ENCODE results near the gene ACYP1. TPM values are rescaled to one million over a fixed set of nuclear protein-coding genes. Genes with fewer than 3 reads are reported as not detected.

Gene ACYP1
- total RNA-seq, 1 experiment from 2014 or later: 11.7 TPM

DNA sequence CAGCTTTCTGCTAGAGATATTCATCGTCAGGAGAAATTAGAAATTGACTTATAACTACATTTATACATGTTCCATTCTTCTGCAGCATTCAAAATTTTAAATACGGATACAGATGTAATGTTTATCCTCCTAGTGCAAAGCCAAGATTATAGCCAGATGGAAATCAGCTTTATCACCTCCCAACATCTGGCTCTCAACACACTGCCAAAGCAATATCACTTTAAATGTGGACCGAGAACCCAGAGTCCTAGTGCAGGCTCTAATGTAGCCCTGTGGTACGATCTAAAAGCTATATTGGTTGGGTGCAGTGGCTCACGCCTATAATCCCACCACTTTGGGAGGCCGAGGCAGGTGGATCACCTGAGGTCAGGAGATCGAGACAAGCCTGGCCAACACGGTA is 19.1 kb downstream of the ACYP1 start:
- TF ChIP-seq, protein P1, sequence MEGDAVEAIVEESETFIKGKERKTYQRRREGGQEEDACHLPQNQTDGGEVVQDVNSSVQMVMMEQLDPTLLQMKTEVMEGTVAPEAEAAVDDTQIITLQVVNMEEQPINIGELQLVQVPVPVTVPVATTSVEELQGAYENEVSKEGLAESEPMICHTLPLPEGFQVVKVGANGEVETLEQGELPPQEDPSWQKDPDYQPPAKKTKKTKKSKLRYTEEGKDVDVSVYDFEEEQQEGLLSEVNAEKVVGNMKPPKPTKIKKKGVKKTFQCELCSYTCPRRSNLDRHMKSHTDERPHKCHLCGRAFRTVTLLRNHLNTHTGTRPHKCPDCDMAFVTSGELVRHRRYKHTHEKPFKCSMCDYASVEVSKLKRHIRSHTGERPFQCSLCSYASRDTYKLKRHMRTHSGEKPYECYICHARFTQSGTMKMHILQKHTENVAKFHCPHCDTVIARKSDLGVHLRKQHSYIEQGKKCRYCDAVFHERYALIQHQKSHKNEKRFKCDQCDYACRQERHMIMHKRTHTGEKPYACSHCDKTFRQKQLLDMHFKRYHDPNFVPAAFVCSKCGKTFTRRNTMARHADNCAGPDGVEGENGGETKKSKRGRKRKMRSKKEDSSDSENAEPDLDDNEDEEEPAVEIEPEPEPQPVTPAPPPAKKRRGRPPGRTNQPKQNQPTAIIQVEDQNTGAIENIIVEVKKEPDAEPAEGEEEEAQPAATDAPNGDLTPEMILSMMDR (IDR thresholded peaks at IDR 0.05; ENCODE audit: unreplicated experiment): no peak
- H3K4me3 Mint-ChIP-seq (ENCODE audit: unreplicated experiment): no peak overlapping the region
- intact Hi-C loops (cut with micrococcal nuclease): no loop called here
- no TSS peak for BruUV-seq (replicated peaks)
- H3K36me3 Mint-ChIP-seq (ENCODE audit: insufficient read depth, unreplicated experiment): peaks cover 47% of the 10 kb centered on the region
- no peaks in the 10 kb centered on the region for H3K27me3 Mint-ChIP-seq (ENCODE audit: insufficient read depth, unreplicated experiment)
- H3K9me3 Mint-ChIP-seq (ENCODE audit: unreplicated experiment): no peaks in the 10 kb centered on the region
- no peak for DNase-seq (ENCODE audit: unreplicated experiment)
- CTCF ChIA-PET: interaction anchor here (1.1 to 1.5 kb wide), 3 partner anchors 99 to 184 kb away, joined by 4 to 7 read pairs (median 4); no protein-coding TSS in a partner anchor
- POLR2A ChIA-PET: interaction anchor here (0.8 to 2.0 kb wide), 5 partner anchors 9 to 42 kb away, joined by 3 to 7 read pairs (median 5); partner anchors contain the start of genes ACYP1, EIF2B2 and ZC2HC1C
- peak overlapping the region; percentile 59 for H3K27ac Mint-ChIP-seq (ENCODE audit: low read depth, unreplicated experiment)
- H3K4me1 Mint-ChIP-seq (ENCODE audit: insufficient read depth, unreplicated experiment): peaks cover 22% of the 10 kb centered on the region

DNA sequence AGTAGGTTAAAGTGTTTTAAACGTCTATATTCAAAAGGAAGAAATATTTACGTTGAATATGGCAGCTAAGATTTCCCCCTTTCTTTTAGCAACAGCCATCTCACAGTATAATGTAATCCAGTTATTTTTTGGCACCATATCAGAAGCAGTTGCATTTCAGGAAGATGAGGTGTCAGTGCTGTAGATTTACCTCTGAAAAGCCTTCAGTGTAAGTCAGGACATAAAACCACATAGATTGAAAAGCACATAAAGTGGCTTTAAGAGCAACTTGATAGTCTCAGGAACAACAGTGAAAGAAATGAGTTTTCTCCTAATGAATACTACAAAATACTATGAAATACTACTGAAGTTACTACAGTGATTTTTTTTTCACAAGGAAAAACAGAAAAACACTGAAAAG is 19.5 kb downstream of the ACYP1 start:
- Mint-ChIP-seq H3K4me3 (ENCODE audit: unreplicated experiment) (no peak overlapping the region), H3K27me3 (ENCODE audit: insufficient read depth, unreplicated experiment) (no peaks in the 10 kb centered on the region), H3K27ac (ENCODE audit: low read depth, unreplicated experiment) (peak overlapping the region; percentile 59), H3K9me3 (ENCODE audit: unreplicated experiment) (no peaks in the 10 kb centered on the region), H3K4me1 (ENCODE audit: insufficient read depth, unreplicated experiment) (peaks cover 18% of the 10 kb centered on the region), H3K36me3 (ENCODE audit: insufficient read depth, unreplicated experiment) (peaks cover 44% of the 10 kb centered on the region)
- ChIA-PET POLR2A (interaction anchor here (0.8 to 2.0 kb wide), 4 partner anchors 8 to 41 kb away, joined by 3 to 7 read pairs (median 4); partner anchors contain the start of genes EIF2B2 and ZC2HC1C), CTCF (interaction anchor here (1.1 to 1.5 kb wide), 2 partner anchors 99 to 184 kb away, joined by 4 to 7 read pairs; no protein-coding TSS in a partner anchor)
- intact Hi-C loops (cut with micrococcal nuclease): no loop called here
- peak; percentile 60 for DNase-seq (ENCODE audit: unreplicated experiment)
- no TSS peak for BruUV-seq (replicated peaks)
- TF ChIP-seq, protein P1 (IDR thresholded peaks at IDR 0.05; ENCODE audit: unreplicated experiment): no peak

DNA sequence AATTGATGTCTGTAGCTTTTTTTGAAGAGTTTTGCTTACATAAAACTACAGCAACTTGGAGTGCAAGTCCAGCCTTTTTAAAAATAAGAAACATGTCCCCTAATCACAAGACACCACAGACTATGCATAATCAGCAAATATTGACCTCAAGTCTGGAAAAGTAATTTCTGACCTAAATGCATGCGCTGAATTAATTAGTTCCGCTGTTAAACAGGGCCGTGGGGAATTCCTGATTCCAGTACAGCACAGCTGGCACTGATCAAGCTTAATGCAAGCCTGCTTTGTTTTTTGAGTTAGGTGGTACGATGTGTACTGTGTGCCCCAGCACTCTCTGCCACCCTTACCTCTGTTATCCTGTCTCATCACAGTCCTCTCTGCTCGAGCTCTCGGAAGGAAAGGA is 21.8 kb downstream of the ACYP1 start:
- no peak for DNase-seq (ENCODE audit: unreplicated experiment)
- intact Hi-C loops (cut with micrococcal nuclease): no loop called here
- POLR2A ChIA-PET: no interaction called here

DNA sequence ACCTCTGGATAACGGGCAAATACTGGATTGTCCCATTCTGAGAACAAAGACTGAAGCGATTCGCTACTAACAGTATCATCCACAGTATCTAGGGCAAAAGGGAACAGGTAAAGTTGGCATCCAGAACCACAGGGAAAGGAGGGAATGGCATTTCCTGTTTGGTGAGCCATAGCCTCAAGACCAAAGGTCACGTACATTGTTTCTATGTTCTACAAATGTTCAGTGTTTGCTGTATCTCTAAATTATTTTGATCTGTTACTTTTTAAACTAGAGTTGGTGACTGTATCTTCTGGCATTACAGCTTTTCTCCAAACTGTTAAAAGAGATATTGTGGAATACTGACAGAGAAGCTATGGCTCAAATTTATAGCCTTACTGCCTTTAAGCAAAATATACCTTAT is 22.2 kb downstream of the ACYP1 start:
- intact Hi-C loops (cut with micrococcal nuclease): no loop called here
- no TSS peak for BruUV-seq (replicated peaks)
- TF ChIP-seq, protein P1 (IDR thresholded peaks at IDR 0.05; ENCODE audit: unreplicated experiment): no peak
- CTCF ChIA-PET: no interaction called here
- no peaks in the 10 kb centered on the region for H3K27me3 Mint-ChIP-seq (ENCODE audit: insufficient read depth, unreplicated experiment)
- H3K4me1 Mint-ChIP-seq (ENCODE audit: insufficient read depth, unreplicated experiment): peaks cover 15% of the 10 kb centered on the region
- H3K27ac Mint-ChIP-seq (ENCODE audit: low read depth, unreplicated experiment): no peak overlapping the region
- DNase-seq (ENCODE audit: unreplicated experiment): no peak
- no peaks in the 10 kb centered on the region for H3K9me3 Mint-ChIP-seq (ENCODE audit: unreplicated experiment)
- peaks cover 67% of the 10 kb centered on the region for H3K36me3 Mint-ChIP-seq (ENCODE audit: insufficient read depth, unreplicated experiment)
- POLR2A ChIA-PET: no interaction called here
- no peak overlapping the region for H3K4me3 Mint-ChIP-seq (ENCODE audit: unreplicated experiment)

More for the DNA sequence above, 21.8 kb downstream of the ACYP1 start:
- H3K36me3 Mint-ChIP-seq (ENCODE audit: insufficient read depth, unreplicated experiment): peaks cover 62% of the 10 kb centered on the region
- no peaks in the 10 kb centered on the region for H3K9me3 Mint-ChIP-seq (ENCODE audit: unreplicated experiment)
- no peak overlapping the region for H3K4me3 Mint-ChIP-seq (ENCODE audit: unreplicated experiment)
- H3K27ac Mint-ChIP-seq (ENCODE audit: low read depth, unreplicated experiment): no peak overlapping the region
- H3K4me1 Mint-ChIP-seq (ENCODE audit: insufficient read depth, unreplicated experiment): peaks cover 15% of the 10 kb centered on the region
- no peaks in the 10 kb centered on the region for H3K27me3 Mint-ChIP-seq (ENCODE audit: insufficient read depth, unreplicated experiment)
- TF ChIP-seq, protein P1 (IDR thresholded peaks at IDR 0.05; ENCODE audit: unreplicated experiment): no peak
- BruUV-seq (replicated peaks): no TSS peak
- CTCF ChIA-PET: no interaction called here

Data from MCF 10A (cell line).